Suprapubic skin (tissue), 4 donors: Measurements from ENCODE around the gene APOE. TPM values are rescaled to one million over a fixed set of nuclear protein-coding genes. Genes with fewer than 3 reads are reported as not detected.
A peak's percentile ranks its signal among the peaks of the same experiment; 100 is the strongest.

Experiments used
- DNase-seq, 2 donors: peaks; one replicate each; pipeline ENCODE4 v3.0.0-alpha.2; 2019; ENCODE audit warnings: low spot score in 2 of 2
- H3K27ac ChIP-seq: fragments of 200-600 bp; sonication (generic); one replicate; pipeline ENCODE4 v1.5.1; 2019
- H3K27me3 ChIP-seq: fragments of 200-600 bp; sonication (generic); one replicate; pipeline ENCODE4 v1.5.1; 2019
- H3K36me3 ChIP-seq: fragments of 200-600 bp; sonication (generic); one replicate; pipeline ENCODE4 v1.5.1; 2019
- H3K4me1 ChIP-seq: fragments of 200-600 bp; sonication (generic); one replicate; pipeline ENCODE4 v1.5.1; 2019
- H3K4me3 ChIP-seq: fragments of 200-600 bp; sonication (generic); one replicate; pipeline ENCODE4 v1.5.1; 2019; ENCODE audit warnings: mild to moderate bottlenecking
- H3K9me3 ChIP-seq: fragments of 200-600 bp; sonication (generic); one replicate; pipeline ENCODE4 v1.5.1; 2019
- CTCF ChIP-seq, 2 donors: fragments of 200-600 bp in 1 of 2; fragments of 450-650 bp in 1 of 2; sonication (generic) in 1 of 2; IDR thresholded peaks; one replicate each; pipeline ENCODE4 v1.5.1; 2016 to 2019; ENCODE audit warnings: antibody characterized with exemption in 2 of 2, mild to moderate bottlenecking in 1 of 2, moderate library complexity in 1 of 2
- EP300 ChIP-seq: sonication (generic); formaldehyde crosslinking; IDR thresholded peaks from one replicate; pipeline ENCODE4 v1.6.1; 2017; ENCODE audit warnings: antibody characterized with exemption
- POLR2A ChIP-seq, 2 donors: fragments of 450-650 bp; IDR thresholded peaks; one replicate each; pipeline ENCODE4 v1.6.1; 2017; ENCODE audit warnings: antibody characterized with exemption in 2 of 2, mild to moderate bottlenecking in 2 of 2, moderate library complexity in 2 of 2
- POLR2AphosphoS5 ChIP-seq, 3 donors: sonication (generic); formaldehyde crosslinking; IDR thresholded peaks; one replicate each; pipeline ENCODE4 v1.6.1; 2017; ENCODE audit warnings: antibody characterized with exemption in 3 of 3
- WGBS: methylation state at CpG from one replicate; pipeline ENCODE4 v1.1.5; 2018; 5-methylcytosine and 5-hydroxymethylcytosine counted together
- total RNA-seq, 4 donors: library from RNA; depleted of rRNA; stranded (reverse); fragments of >200 nt; gene quantifications; one replicate each; pipeline ENCODE4 v1.1.0, GENCODE V29; 2016

APOE gene
- total RNA-seq, 4 donors from 2014 or later = 418 to 859 (median 594) TPM

GRCh38 chr19:44897835-44898234, 7.8 kb upstream of the APOE start:
- H3K36me3 ChIP-seq = peaks cover 90% of the 10 kb centered on the region
- H3K27me3 ChIP-seq = no peaks in the 10 kb centered on the region
- no peaks in the 10 kb centered on the region for H3K9me3 ChIP-seq
- peaks cover 6% of the 10 kb centered on the region for H3K4me1 ChIP-seq
- no peak overlapping the region for H3K27ac ChIP-seq
- no peak for DNase-seq
- H3K4me3 ChIP-seq = no peak overlapping the region
- 75% methylated on average over 6 of the region's 8 CpGs for WGBS
- TF ChIP-seq POLR2AphosphoS5 (IDR thresholded peaks at IDR 0.05) (no peak), POLR2A (IDR thresholded peaks at IDR 0.05) (no peak), EP300 (no peak), CTCF (IDR thresholded peaks at IDR 0.05) (no peak)

- Histone ChIP-seq H3K27ac (no peak overlapping the region), H3K4me3 (no peak overlapping the region), H3K27me3 (peaks cover 5% of the 10 kb centered on the region), H3K4me1 (peaks cover 19% of the 10 kb centered on the region), H3K9me3 (no peaks in the 10 kb centered on the region), H3K36me3 (peaks cover 71% of the 10 kb centered on the region)
- no peak for DNase-seq
- no peak for TF ChIP-seq EP300
- TF ChIP-seq CTCF (IDR thresholded peaks at IDR 0.05) = no peak
- WGBS = 94% methylated on average over 11 of the region's 19 CpGs
Observed at GRCh38 chr19:44900328-44901244, 5.0 kb upstream of the APOE start.

GRCh38 chr19:44903216-44903601, 2.4 kb upstream of the APOE start:
- DNase-seq = no peak
- Histone ChIP-seq H3K36me3 (peaks cover 45% of the 10 kb centered on the region), H3K27ac (no peak overlapping the region), H3K27me3 (peaks cover 9% of the 10 kb centered on the region), H3K4me1 (peaks cover 37% of the 10 kb centered on the region), H3K4me3 (no peak overlapping the region), H3K9me3 (no peaks in the 10 kb centered on the region)
- 78% methylated on average over 13 of the region's 15 CpGs for WGBS
- TF ChIP-seq POLR2AphosphoS5 (IDR thresholded peaks at IDR 0.05) (no peak), EP300 (no peak), CTCF (IDR thresholded peaks at IDR 0.05) (no peak), POLR2A (IDR thresholded peaks at IDR 0.05) (no peak)

- H3K27me3 ChIP-seq = peaks cover 9% of the 10 kb centered on the region
- H3K4me1 ChIP-seq = peaks cover 37% of the 10 kb centered on the region
- DNase-seq = peak in 1 of 2 donors; percentile 87
- no peak for TF ChIP-seq POLR2AphosphoS5 (IDR thresholded peaks at IDR 0.05)
- peak; percentile 97 to 99 for TF ChIP-seq CTCF (IDR thresholded peaks at IDR 0.05)
- no peak for TF ChIP-seq EP300
- no peak for TF ChIP-seq POLR2A (IDR thresholded peaks at IDR 0.05)
- 2% methylated on average over 14 of the region's 24 CpGs for WGBS
- H3K36me3 ChIP-seq = peaks cover 45% of the 10 kb centered on the region
- H3K9me3 ChIP-seq = no peaks in the 10 kb centered on the region
- no peak overlapping the region for H3K27ac ChIP-seq
- H3K4me3 ChIP-seq = no peak overlapping the region
Observed at GRCh38 chr19:44903602-44904425, 1.8 kb upstream of the APOE start.
